Skeletal muscle satellite cell (primary cell): ENCODE data around the gene ENOX2.
A peak's percentile ranks its signal among the peaks of the same experiment; 100 is the strongest.

Source experiments
- H3K27me3 ChIP-seq: 2 replicates; pipeline ENCODE4 v1.7.0; 2013; ENCODE audit warnings: low read length; ENCODE audit not compliant: control insufficient read depth, insufficient read depth
- H3K36me3 ChIP-seq: 2 replicates; pipeline ENCODE4 v1.7.0; 2013; ENCODE audit warnings: mild to moderate bottlenecking, control low read depth, low read length; ENCODE audit not compliant: insufficient read depth
- H3K4me1 ChIP-seq: 2 replicates; pipeline ENCODE4 v1.7.0; 2013; ENCODE audit warnings: low read length; ENCODE audit not compliant: control insufficient read depth, insufficient read depth
- H3K4me2 ChIP-seq: 2 replicates; pipeline ENCODE4 v1.7.0; 2013; ENCODE audit warnings: mild to moderate bottlenecking, low read length
- H3K4me3 ChIP-seq: 2 replicates; pipeline ENCODE4 v1.7.0; 2013; ENCODE audit warnings: low read length
- H3K9ac ChIP-seq: 2 replicates; pipeline ENCODE4 v1.7.0; 2013; ENCODE audit warnings: mild to moderate bottlenecking, low read depth, low read length, moderate library complexity
- H3K9me3 ChIP-seq: replicated peaks from 2 replicates; pipeline ENCODE4 v1.7.0; 2013; ENCODE audit warnings: mild to moderate bottlenecking, control low read depth, low read length

Gene ENOX2

DNA sequence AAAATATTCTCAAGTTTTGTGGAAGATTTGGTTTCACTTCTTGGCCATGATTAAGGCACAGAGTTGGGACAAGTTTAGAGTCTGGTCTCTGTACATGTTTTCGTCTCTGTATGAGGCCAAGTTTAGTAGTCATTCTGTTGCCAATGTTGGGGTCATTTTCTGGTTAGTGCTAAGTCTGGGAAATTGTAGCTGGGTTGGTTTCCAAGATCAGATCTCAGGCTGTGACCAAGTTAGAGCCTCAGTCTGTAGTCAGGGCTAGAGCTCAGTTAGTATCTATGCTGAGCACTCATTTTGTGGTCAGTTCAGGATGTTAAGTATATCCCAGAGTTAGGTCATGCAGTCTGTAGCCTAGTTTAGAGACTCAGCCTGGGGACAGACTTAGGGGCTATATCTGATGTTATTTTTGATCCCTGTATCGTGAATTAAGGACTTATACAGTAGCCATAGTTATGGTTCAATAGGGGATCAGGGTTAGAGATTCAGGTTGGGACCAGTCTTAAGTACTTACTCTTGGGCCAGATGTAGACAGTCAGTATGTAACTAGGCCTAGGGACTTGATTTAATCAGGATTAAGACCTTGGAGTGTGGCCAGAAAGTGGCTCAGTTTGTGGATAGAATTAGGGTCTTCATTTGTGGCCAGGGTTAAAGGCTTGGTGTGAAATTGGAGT, 6.6 kb upstream of the ENOX2 start:
- Histone ChIP-seq H3K4me2 (no peak overlapping the region), H3K9ac (no peak overlapping the region), H3K36me3 (no peaks in the 10 kb centered on the region), H3K27me3 (peaks cover 22% of the 10 kb centered on the region), H3K9me3 (no peaks in the 10 kb centered on the region), H3K4me3 (no peak overlapping the region), H3K4me1 (no peaks in the 10 kb centered on the region)

DNA sequence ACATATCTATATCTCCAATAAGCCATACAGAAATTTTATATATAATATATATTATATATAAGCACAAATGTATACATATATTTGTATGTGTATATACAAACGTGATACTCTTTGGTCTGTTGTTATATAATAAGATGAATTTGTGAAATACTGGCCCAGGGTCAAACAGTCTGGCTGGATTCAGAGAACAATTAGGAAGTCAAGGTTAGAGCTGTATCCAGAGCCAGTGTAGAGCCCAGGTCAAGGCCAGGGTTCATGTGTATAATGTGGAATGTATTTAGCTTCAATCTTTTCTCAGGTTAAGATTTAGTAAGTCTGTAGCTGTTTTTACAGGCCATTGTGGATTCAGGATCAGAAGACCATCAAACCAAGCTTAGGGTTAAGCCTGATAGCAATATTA, 3.8 kb upstream of the ENOX2 start:
- Histone ChIP-seq H3K27me3 (peaks cover 12% of the 10 kb centered on the region), H3K36me3 (no peaks in the 10 kb centered on the region), H3K9ac (no peak overlapping the region), H3K4me1 (no peaks in the 10 kb centered on the region), H3K4me3 (no peak overlapping the region), H3K9me3 (no peaks in the 10 kb centered on the region), H3K4me2 (no peak overlapping the region)

DNA sequence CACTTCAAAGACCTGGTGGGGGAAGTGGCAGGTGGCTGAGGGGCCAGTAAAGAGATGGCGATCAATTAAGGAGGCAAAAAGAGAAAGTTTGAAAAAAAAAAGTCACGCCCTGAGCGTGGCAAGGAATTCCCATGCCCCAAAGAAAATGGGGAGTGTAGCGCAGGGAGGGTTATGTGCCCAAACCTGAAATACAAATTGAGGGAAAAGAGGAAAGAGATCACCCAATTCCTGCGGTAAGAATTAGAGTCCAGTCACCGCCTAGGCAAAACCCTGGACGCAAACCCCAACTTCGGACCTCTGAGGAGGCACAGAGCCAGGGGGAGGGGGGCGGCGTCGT, 595 bp downstream of the ENOX2 start:
- H3K4me1 ChIP-seq = no peaks in the 10 kb centered on the region
- H3K4me2 ChIP-seq = peak overlapping the region; percentile 80
- peak overlapping the region; percentile 80 for H3K4me3 ChIP-seq
- peaks cover 3% of the 10 kb centered on the region for H3K27me3 ChIP-seq
- peak overlapping the region; percentile 91 for H3K9ac ChIP-seq
- H3K9me3 ChIP-seq = no peaks in the 10 kb centered on the region
- no peaks in the 10 kb centered on the region for H3K36me3 ChIP-seq

DNA sequence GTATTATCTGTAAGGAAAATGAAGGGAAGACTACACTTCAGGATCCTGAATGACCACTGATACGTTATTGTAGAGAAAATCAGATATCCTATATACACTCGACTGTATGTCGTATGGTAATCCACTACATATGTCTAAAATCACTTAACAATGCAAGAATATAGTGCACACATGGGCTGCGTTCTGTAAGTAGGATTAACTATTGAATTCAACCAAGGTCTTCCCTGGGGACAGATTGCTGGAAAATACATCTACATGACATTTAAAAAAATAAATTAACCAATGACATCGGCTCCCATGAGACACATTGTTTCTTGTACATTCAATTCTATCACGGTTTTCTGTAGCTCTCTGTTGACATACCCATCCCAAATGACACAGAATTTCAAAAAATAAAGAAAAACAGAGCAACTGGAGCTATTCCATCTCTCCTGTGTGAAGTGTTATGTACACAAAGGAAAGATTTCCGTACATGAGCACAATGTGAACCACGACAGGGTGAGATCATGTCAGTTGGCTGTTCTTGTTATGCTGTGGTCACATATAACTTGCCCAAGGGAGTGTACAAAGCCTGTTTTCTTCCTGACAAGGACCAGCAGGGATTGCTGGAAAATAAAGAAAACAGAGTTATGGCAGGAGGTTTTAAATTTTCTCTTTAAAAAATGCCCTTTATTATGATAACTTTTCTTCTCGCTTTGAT, 6.1 kb downstream of the ENOX2 start:
- no peak overlapping the region for H3K4me3 ChIP-seq
- peaks cover 7% of the 10 kb centered on the region for H3K27me3 ChIP-seq
- no peak overlapping the region for H3K9ac ChIP-seq

DNA sequence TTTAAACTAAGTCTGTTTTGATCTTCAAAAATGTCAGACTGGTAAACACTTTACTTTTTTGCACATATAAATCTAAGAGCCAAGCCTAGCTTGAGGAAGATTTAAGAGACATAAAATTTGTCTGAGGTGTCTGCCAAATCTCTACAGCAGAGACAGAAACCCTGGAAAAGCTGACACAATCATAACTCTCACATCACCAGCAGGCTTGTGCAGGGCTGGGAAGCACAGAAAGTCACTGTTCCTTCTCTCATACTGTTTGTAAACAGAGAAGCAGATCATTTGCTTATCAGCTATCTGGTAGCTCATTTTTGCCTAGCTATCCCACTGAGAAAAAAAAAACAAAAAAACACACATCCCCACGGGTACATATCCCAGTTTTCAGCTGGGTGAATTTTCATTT, 7.0 kb downstream of the ENOX2 start:
- Histone ChIP-seq H3K4me1 (peaks cover 4% of the 10 kb centered on the region), H3K36me3 (no peaks in the 10 kb centered on the region), H3K9me3 (no peaks in the 10 kb centered on the region), H3K4me3 (no peak overlapping the region), H3K27me3 (peaks cover 7% of the 10 kb centered on the region), H3K9ac (no peak overlapping the region), H3K4me2 (no peak overlapping the region)

More for the DNA sequence above, 6.1 kb downstream of the ENOX2 start:
- H3K4me2 ChIP-seq = no peak overlapping the region
- no peaks in the 10 kb centered on the region for H3K9me3 ChIP-seq
- H3K4me1 ChIP-seq = peaks cover 4% of the 10 kb centered on the region
- no peaks in the 10 kb centered on the region for H3K36me3 ChIP-seq

DNA sequence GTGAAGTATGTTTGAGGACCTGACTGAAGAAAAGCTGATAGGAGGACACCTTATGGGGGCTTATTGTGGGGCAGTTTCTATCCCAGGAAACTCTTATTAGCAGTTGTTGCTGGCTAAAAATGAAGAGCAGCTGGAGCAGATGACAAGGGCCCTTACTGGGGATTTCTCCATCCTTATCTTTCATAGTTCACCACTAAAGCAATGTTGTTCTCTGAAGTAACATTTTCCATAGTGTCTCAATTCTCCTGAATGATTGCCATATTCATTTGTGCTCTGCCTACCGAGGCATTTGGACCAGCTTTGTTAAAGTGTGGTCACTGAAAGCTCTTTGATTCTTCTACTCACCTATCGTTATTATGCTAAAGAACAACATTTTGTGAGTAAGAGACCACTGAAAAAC, 7.7 kb downstream of the ENOX2 start:
- peaks cover 7% of the 10 kb centered on the region for H3K27me3 ChIP-seq
- H3K4me3 ChIP-seq = no peak overlapping the region
- H3K36me3 ChIP-seq = no peaks in the 10 kb centered on the region
- no peak overlapping the region for H3K4me2 ChIP-seq
- H3K4me1 ChIP-seq = peaks cover 4% of the 10 kb centered on the region
- H3K9ac ChIP-seq = no peak overlapping the region
- H3K9me3 ChIP-seq = no peaks in the 10 kb centered on the region

DNA sequence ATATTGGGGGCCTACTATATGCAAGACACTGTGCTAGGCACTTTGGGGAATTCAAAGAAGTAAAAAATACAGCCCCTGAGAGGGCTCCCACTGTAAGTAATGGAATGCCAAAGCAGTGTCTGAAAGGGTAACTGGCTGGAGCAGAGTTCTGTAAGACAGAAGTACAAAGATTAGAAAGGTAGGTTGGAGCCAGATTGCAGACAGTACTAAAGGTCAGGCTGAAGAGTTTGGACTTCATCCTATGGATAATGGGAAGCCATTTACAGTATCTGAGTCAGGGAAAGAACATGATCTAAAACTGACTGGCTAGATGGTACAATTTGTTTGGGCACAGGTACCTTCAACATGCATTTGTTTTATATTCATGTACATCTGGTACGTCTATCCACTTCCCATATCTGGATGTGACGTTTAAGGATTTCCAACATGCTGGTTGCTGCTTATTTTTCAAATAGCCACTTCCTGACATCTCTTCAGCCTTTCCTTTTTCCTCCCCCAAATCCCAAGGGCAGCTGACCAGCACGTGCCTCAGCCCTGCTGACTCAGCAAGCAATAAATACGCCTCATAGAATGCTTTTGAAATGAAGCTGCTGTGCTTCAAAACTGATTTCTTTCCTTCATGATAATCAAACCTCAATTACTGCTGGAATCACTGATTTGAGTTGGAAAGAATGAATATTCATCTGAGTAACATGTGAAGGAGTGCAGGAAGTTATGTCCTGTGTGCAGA, 9.5 kb downstream of the ENOX2 start:
- Histone ChIP-seq H3K4me1 (peaks cover 4% of the 10 kb centered on the region), H3K4me2 (no peak overlapping the region), H3K27me3 (peaks cover 7% of the 10 kb centered on the region), H3K9me3 (no peaks in the 10 kb centered on the region), H3K4me3 (no peak overlapping the region), H3K9ac (no peak overlapping the region), H3K36me3 (no peaks in the 10 kb centered on the region)

DNA sequence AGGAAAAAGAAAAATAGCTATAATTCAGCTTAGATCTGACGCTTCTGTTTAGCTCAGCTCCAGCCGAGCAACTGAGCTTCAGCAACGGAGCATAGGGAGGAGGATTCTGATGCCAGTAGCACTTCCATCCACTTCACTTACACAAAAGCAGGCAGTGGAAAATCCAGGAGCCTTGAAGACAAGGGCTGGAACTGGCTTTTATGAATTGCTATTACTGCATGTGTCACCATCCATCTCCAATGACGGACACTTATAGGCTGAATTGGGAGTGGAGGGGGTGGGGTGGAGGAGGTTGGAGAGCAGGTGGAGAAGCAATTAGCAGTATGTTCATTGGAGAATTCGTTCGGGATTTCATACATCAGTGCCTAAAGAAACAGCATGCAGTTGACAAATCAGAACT, 15.6 kb downstream of the ENOX2 start:
- no peak overlapping the region for H3K4me3 ChIP-seq

DNA sequence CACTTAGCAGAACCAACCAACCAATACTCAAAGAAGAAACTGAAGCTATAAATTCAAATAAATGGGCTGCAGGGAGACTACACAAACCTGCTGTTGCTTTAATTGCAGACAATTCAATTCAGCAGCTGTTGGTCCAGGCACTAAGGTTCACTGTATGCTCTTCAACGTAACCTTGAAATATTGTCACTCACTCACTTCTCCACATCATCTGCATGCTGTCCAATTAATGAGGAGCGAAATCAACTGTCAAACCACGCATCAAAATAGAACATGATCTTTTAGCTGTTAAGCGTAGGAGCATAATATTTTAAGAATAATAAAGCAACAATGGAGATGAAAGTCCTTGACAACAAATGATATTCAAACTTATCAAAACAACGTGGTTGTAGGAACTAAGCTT, 17.0 kb downstream of the ENOX2 start:
- no peaks in the 10 kb centered on the region for H3K9me3 ChIP-seq
- no peaks in the 10 kb centered on the region for H3K4me1 ChIP-seq
- H3K36me3 ChIP-seq = no peaks in the 10 kb centered on the region
- H3K27me3 ChIP-seq = peaks cover 5% of the 10 kb centered on the region
- H3K4me2 ChIP-seq = no peak overlapping the region
- no peak overlapping the region for H3K9ac ChIP-seq
- no peak overlapping the region for H3K4me3 ChIP-seq

More for the DNA sequence above, 15.6 kb downstream of the ENOX2 start:
- Histone ChIP-seq H3K4me1 (no peaks in the 10 kb centered on the region), H3K36me3 (no peaks in the 10 kb centered on the region), H3K4me2 (no peak overlapping the region), H3K9me3 (no peaks in the 10 kb centered on the region), H3K27me3 (peaks cover 6% of the 10 kb centered on the region), H3K9ac (no peak overlapping the region)

DNA sequence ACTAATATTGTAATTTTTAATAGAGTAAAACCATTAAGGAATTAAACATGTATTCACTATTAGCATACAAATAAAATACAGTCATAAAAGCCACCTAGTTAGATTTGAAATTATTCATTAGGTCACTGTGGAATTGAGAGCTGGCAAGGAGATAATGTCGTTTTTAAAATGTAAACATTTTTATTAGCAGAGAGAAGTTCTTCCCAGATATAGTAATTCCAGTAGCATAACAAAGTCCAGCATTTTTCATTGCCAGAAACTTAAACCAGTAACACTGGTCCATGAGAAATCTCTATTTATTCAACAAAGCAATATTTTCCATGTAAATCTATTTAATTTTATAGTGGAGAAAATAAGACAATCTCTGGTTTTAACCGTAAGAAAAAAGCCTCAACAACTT, 17.5 kb downstream of the ENOX2 start:
- Histone ChIP-seq H3K9me3 (no peaks in the 10 kb centered on the region), H3K36me3 (no peaks in the 10 kb centered on the region), H3K9ac (no peak overlapping the region), H3K4me1 (no peaks in the 10 kb centered on the region), H3K27me3 (peaks cover 5% of the 10 kb centered on the region), H3K4me2 (no peak overlapping the region), H3K4me3 (no peak overlapping the region)

DNA sequence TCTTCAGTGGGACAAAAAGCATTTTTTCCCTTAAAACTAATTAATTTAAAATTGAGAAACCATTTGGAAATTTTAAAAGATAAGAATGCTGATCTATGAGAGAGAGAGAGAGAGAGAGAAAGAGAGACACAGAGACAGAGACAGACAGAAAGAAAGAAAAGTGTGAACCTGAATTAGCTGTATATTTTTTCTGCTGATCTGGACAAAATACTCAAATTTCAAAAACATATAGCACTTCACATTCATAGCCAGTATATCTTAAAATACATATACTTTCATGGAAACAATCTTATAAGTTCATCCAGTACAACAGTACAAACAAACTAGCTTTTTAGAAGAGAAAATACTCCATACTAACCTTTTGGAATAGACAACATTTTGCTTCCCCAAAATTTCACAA, 18.4 kb downstream of the ENOX2 start:
- H3K4me2 ChIP-seq = no peak overlapping the region
- no peak overlapping the region for H3K9ac ChIP-seq
- peaks cover 7% of the 10 kb centered on the region for H3K4me1 ChIP-seq
- no peaks in the 10 kb centered on the region for H3K9me3 ChIP-seq
- no peak overlapping the region for H3K4me3 ChIP-seq
- H3K27me3 ChIP-seq = peaks cover 5% of the 10 kb centered on the region
- H3K36me3 ChIP-seq = no peaks in the 10 kb centered on the region
